GM21576 (cell line): Measurements from ENCODE around the gene GFOD1.

ENCODE experiments used
- ATAC-seq: cut with Tn5 transposase; IDR thresholded peaks from one replicate; pipeline ENCODE4 v1.9.1; 2021; ENCODE audit warnings: mild to moderate bottlenecking, moderate library complexity; ENCODE audit not compliant: unreplicated experiment

The GFOD1 gene, protein sequence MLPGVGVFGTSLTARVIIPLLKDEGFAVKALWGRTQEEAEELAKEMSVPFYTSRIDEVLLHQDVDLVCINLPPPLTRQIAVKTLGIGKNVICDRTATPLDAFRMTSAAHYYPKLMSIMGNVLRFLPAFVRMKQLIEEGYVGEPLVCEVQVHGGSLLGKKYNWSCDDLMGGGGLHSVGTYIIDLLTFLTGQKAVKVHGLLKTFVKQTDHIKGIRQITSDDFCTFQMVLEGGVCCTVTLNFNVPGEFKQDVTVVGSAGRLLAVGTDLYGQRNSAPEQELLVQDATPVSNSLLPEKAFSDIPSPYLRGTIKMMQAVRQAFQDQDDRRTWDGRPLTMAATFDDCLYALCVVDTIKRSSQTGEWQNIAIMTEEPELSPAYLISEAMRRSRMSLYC

DNA sequence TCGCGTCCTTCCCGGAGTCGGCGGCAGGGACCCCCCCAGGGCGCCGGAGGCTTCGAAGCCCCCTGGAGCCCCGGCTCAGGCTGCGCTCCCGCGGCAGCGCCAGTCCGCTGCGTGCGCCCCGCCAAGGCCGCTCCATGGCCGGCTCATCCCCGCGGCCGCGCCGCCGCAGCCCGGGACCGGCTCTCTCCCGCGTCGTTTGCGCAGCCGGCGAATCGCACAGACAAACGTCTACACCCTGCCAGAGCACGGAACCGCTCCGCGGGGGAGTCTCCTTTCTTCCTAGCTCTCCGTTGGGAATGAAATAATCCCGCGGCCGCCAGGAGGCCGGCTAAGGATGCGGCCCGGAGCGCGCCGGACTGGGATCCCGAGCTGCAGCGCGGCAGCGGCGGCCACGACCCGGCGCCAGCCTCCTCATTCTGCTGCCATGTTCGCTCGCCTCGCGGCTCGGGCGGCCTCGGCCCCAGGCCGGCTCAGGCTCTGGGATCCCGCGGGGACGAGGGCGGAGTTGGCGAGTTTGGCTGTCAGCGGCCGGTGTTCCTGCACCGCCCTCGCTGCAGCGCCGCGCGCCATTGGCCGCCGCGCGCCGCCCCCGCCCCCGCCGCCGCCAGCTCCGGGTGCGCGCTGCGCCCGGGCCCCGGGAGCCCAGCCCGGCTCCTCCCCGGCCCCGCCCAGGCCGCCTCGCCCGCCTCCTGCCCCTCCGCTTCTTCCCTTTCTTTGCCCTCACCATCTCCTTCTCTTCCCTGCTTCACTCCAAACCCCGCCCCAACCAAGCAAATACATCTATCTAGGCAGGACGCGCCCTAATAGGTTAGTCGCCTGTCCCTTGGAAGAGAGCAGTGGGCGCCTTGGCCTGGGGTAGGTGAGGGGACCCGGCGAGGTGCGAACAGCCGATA, at the start of gene GFOD1:
Gene GFOD1, minus strand, starts transcription at position 479 of the 893 bp plus-strand sequence. CDS start 710 bp downstream, outside the sequence.
- peak; percentile 77 for ATAC-seq

DNA sequence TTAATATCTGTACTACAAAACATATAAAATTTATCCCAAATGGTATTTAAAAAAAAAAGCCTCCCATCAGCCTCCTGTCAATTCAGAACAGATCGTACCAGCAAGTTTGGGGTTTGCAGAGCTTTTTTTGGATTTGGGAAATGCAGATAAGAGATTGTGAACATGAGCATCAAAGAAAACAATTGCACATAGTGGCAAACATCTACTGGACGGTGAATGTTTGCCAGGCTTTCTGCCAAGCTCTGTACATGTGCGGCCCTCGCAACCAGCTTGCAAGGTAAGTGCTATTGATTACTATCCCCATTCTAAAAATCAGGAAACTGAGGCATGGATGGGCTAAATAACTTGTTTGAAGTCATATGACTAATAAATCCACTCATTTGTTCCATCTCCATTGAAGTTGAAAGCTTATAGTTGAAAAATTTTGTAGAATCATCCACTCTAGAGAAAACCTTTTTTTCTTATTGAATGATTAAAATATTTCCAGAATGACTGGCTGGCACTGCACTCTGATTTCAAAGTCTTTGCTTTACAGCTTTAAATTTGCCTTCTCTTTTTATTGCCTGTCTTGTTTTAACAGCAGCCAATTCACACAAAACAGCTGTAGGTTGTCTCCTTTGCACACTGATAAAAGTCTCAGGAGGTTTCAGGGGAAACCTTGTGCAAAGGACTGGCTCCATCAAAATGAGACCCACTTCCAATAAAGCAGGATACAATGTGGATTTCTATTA, 49.6 kb upstream of the GFOD1 start:
- ATAC-seq, result no peak

DNA sequence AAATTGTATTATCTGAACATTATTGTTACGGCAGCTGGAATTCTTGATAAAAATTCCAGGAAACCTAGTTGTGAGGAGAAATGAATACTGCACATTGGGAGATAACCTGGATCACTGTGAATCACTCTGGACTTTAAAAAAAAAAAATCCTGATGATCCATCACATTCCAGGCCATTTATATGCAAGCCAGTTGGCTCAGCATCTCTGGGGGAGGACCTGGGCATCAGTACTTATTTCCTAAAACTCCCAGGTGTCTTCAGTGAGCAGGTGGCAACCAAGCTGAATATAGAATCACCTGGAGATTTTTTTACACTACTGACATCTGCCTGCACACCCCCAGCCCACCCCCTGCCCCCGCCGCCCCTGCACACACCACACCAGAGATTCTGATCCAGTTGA, 47.9 kb upstream of the GFOD1 start:
- no peak for ATAC-seq

DNA sequence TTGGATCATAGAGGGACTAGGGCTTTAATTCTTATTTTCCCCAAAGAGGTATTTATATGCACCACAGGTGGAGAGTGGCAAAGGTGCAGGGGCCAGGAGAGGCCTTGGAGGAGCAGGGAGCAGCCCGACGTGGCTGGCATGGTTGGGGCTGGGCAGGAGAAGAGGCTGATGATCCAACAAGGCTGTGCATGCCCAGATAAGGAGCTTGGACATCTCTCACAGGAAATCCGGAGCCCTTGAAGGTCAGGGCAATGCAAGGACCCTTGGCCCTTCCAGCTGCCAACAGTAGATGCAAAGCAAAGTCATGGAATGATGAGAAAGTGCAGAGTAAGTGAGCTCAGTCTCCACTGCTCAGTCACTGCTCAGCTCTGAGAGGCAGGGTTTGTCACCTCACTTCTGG, 47.1 kb upstream of the GFOD1 start:
- no peak for ATAC-seq

DNA sequence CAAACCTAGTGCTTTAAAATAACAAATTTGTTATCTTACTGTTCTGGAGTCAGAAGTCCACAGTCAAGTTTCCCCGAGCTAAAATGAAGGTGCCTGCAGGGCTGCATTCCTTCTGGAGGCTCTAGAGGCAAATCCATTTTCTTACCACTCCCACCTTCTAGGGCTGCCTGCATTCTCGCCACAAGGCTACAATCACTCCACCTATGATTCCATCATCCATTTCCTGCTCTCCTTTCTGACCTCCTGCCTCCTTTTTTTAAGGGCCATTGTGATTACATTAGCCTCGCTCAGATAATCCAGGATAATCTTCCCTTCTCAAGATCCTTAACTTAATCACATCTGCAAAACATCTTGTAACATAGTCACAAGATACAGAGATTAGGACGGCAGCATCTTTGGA, 44.6 kb upstream of the GFOD1 start:
- ATAC-seq, result no peak

DNA sequence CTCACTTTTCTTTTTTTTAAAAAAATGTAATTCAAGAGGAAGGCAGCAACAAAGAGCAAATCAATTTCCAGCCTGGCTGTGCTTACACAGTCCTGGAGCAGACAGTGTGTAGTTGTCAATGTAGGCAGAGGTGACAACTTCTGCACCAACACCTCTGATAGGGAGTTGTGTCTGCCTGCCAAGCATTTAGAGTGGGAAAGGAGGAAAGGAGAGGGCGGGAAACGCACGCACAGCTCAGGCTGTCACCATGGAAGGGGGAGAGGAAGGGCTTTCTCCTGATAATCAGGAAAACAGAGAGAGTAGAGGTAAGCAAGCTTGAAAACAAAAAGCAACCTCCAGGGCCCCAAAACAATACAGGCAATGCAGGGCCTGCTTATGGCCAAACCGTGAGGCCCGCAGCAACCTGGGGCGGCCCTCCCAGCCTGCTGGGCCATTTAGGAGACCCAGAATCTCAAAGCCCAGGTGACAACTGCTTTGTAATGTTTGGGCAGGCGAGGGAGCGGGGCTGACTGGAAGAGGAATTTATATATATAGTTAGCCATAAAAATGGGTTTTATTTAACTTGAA, 41.5 kb upstream of the GFOD1 start:
- ATAC-seq, result no peak

DNA sequence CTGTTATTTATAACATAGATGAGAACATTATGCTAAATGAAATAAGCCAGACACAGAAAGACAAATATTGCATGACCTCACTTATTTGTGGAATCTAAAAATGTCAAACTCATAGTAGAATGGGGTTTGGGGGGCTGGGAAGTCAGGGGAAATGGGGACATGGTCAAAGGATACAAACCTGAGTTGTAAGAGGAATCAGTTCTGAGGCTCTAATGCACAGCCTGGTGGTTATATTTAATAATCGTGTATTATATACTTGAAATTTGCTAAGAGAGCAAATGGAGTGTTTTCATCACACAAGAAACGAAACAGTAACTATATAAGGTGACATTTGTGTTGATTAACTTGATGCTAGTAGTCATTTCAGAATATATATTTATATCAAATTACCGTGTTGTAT, 40.8 kb upstream of the GFOD1 start:
- ATAC-seq, result no peak

DNA sequence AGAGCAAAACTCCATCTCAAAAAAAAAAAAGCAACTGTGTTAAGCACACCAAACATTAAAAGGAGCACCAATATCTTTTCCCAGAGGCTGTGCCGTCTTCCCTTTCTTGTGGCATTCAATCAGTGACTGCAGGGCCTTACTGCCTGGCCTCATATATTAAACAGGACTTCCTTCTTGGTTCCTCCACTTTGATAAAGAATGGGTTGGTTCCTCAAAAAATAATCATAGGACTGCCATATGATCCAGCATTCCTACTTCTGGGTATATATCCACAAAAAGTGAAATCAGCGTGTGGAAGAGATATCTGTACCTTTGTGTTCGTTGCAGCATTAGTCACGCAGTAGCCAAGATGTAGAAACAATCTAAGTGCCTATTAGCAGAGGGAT, 40.3 kb upstream of the GFOD1 start:
- no peak for ATAC-seq

DNA sequence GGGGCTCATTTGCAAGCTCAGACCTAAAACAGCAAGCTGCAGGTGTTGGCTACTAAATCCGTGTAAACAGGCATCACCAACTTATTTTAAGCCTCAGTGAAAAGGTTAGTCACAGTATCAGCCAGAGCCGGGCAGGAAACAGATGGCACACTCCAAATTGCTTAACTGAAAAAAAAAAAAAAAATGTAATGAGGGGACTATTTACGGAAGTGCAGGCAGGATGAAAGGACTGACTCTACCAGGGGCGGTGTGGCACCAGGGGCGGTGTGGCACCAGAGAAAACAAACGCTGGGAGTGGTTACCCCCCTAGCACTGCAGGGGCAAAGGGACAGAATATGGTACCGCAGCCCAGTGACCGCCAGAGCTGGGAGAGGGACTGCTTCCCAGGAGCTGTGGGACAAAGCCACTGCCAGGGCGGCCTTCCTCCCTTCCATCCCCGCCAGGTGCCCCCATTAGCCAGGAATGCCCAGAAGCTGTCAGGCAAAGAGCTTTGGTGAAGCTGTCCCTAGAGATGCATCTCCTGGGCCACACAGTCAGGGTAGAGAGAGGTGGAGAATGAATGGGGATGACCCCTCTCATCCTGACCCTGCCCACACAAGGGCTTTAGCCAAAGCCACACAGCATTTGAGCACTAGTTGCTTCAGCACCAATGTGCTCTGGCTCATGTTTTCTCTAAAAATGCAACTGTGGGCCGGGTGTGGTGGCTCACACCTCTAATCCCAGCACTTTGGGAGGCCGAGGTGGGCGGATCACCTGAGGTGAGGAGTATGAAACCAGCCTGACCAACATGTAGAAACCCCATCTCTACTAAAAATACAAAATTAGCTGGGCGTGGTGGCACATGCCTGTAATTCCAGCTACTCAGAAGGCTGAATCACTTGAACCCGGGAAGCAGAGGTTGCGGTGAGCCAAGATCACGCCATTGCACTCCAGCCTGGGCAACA, 39.6 kb upstream of the GFOD1 start:
- peak; percentile 81 for ATAC-seq

DNA sequence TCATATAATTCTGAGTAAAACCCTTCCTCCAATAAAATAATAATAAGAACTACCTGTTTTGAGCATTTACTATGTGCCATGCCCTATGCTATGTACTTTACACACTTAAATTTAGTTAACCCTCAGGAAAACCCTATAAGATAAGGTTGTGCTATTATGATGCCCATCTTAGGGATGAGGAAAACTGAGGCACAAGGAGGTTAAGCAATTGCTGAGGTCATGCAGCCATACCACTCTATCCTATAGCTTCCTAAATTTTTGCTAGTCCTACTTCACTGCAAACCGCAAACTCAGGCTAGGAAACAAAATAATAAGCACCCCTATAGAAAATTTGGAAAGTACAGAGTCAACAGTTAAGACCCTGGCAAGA, 38.9 kb upstream of the GFOD1 start:
- ATAC-seq, result no peak

DNA sequence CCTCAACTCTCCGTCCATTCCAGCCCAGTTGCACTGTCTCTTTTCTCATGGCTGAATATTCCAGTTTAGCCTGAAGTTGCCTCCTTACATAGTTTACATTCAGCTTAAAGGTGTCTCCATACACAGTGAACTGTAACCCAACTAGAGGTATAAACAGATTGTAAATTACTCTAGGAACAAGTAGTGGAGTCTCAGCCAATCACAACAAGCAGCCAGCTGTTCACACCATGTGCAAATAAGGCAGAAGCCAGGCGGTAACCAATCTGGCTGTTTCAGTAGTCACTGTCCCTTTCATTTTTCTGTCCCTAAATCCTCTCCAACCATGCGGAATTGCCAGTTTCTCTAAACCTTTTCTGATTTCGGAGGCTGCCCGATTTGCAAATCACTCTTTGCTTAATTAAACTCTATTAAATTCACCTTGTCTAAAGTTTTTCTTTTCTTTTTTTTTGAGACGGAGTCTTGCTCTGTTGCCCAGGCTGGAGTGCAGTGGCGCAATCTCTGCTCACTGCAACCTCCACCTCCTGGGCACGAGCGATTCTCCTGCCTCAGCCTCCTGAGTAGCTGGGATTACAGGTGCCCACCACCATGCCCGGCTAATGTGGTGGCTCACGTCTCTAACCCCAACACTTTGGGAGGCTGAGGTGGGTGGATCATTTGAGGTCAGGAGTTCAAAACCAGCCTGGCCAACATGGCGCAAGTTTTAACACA, 37.6 kb upstream of the GFOD1 start:
- ATAC-seq, result no peak

DNA sequence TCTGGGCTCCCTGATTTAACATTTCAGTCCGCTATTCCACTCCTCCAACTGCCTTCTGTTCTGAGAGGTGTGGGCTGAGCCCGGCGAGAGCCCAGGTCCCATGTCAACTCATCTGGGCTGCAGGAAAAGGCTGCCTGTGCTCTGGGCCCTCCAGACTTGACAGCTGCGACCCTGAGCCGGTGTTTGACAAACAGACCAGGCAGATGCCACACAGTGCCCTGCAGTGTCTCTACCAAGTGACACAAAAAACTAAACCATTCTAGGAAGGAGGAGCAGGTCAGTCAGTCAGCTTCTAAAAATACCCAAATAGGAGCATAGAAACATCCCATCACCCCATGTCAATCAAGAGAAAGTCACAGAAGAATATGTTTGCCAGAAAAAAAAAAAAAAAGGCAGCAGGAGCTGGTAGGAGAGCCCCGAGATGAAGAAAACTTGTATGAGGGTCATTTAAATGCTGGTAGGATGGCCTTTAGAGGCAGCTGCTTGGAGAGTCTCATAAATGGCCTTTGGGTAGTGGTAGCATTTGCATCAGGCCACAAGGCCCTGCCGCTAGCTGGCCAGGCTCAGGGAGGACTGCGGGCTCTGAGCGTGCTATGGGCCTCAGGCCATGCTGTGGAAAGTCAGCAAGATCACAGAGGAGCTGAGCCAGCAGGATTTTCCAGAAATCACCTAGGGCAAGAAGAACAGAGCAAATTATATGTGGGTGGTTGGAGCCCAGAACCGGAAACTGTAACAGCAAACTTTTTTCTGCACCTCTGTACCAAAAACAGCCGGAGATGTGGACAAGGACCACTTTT, 36.6 kb upstream of the GFOD1 start:
- no peak for ATAC-seq

DNA sequence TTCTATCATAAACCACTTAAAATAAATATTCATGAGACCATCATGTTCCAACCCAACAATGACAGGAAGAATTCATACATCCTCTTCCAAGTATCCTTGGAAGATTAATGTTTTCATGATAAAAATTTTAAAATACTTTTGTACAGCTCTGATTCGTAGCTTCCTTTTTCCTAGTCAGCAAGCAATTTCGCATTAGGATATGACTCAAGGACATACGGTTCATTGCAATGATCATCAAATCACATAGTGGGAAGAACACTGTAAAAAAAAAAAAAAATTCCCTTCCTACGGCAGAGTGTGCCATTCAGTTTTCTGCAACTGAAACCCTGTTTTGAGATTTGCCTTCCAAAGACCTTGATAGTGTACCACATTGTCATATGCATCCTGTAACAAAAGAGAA, 35.3 kb upstream of the GFOD1 start:
- no peak for ATAC-seq

DNA sequence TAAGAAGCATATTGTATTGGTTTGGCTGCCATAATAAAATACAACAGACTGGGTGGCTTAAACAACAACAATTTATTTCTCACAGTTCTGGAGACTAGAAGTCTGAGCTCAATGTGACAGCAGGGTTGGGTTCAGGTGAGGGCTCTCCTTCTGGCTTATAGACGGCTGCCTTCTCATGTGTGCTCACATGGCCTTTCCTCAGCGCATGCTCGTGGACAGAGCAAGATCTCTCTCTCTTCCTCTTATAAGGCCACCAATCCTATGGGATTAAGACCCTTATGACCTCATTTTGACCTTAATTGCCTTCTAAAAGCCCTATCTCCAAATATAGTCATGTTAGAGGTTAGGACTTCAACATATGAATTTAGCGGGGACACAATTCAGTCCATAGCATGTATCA, 32.4 kb upstream of the GFOD1 start:
- ATAC-seq, result no peak

DNA sequence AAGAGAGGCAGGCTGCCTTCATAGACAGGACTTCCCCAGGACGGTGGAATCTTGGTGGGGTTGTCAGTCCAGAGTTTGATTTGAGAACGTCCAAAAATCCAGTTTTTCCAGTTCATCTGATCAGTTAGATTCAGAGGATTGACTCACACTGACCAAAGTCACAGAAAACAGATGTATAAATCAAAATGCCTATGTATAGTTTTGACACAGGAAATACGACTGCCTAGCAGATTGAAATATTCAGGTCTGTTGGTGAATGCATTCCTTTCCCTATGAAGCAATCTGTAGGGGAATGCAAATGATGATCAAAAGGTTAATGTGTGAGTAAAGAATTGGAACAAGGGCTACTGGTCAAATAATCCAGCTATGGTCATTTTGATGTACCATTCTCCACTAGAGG, 29.7 kb upstream of the GFOD1 start:
- ATAC-seq, result no peak

DNA sequence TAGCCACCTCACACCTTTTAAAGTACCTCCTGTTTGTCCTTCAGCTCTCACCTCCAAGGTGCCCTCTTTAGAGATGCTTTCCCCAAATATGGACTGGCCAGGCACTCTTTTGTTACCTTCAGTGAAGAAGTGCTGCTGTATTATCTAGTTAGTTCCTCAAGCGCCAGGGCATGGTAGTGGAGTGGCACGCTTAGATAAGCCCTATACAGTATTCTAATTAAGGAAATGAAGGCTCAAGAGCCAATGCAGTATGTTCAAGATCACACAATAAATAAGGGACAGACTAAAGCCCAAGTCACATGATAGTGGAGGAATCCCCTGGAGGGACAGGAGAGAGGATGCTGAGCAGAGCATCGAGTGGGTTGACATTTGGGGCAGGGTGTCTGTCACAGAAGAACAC, 28.5 kb upstream of the GFOD1 start:
- no peak for ATAC-seq

DNA sequence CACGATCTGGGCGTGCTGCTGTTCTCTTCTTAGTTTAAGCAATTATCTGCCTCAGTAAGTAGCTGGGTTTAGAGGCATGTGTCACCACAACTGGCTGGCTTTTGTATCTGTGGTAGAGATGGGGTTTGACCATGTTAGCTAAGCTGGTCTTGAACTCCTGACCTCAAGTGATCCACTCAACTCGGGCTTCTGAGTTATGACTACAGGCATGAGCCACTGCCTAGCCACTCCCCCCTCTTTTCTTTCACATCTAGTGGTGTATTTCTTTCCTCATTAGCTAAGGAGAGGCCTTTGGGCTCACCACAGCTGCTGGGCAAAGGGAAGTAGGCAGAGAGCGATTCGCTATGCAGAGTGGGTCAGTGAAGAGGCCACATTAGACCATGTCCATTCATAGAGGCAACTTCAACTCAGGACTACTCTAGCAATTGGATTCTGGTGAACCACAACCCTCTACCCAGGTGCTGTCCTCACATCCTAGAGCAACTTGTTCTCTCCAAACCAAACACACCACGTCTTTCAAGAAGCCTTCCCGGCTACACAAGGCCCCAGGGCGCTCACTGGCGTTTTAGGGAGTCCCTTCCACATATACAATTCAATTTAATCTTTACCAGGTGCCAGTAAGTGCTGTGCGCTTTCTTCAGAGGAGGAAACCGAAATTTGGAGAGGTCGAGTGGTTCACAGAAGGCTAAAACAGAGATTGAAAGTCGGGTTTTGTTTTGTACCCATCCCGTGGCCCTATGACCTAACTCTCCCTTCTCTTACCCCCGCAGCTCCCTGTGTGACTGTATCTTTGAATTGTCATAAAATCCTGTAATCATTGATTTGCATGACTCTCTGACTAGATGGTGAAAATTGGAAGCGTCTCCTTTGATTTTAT, 26.5 kb upstream of the GFOD1 start:
- ATAC-seq, result no peak

DNA sequence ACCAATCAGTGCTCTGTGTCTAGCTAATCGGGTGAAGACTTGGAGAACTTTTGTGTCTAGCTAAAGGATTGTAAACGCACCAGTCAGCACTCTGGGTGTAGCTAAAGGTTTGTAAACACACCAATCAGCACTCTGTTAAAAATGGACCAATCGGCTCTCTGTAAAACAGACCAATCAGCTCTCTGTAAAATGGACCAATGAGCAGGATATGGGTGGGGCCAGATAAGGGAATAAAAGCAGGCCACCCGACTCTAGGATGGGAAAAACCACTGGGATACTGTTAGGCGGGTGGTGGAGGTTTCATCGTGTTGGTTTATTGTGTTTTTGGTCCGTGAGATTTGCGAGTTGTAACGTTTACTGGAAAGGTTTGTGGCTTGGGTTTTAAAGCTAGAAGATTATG, 25.5 kb upstream of the GFOD1 start:
- no peak for ATAC-seq
